Measurements from ENCODE around the gene AUNIP.

AUNIP gene

GRCh38 chr1:25805863-25806225, 53.4 kb downstream of the AUNIP start:
- TF ChIP-seq EZH2phosphoT487 (conservative IDR thresholded peaks at IDR 0.05; ENCODE audit: low read length) (no peak), CTCF (IDR thresholded peaks at IDR 0.05; ENCODE audit: insufficient read depth, low read length, poor library complexity, severe bottlenecking) (no peak)
- H3K36me3 ChIP-seq (ENCODE audit: low read length), result no peaks in the 10 kb centered on the region
- no peaks in the 10 kb centered on the region for H3K27me3 ChIP-seq (ENCODE audit: low read length)
- H3K4me2 ChIP-seq (ENCODE audit: low read depth, low read length, poor library complexity, severe bottlenecking), result no peak overlapping the region
- H3K9me3 ChIP-seq (ENCODE audit: insufficient read depth, low read length), result no peaks in the 10 kb centered on the region
- no peaks in the 10 kb centered on the region for H3K9me2 ChIP-seq (replicated peaks; ENCODE audit: insufficient read depth, low read length)
- no peak overlapping the region for H3K27ac ChIP-seq (ENCODE audit: low read depth, low read length)
- H3F3A ChIP-seq (ENCODE audit: insufficient read depth), result no peaks in the 10 kb centered on the region
- no peak overlapping the region for H3K9ac ChIP-seq (ENCODE audit: low read length)
- no peaks in the 10 kb centered on the region for H3K79me2 ChIP-seq (ENCODE audit: insufficient read depth, low read length)
- H2AFZ ChIP-seq (ENCODE audit: low read depth, low read length, severe bottlenecking), result no peak overlapping the region
- no peak overlapping the region for H3K4me3 ChIP-seq (ENCODE audit: insufficient read depth, low read length, poor library complexity, severe bottlenecking)
- H4K20me1 ChIP-seq (ENCODE audit: low read depth, low read length), result no peaks in the 10 kb centered on the region

GRCh38 chr1:25804964-25805862, 54.0 kb downstream of the AUNIP start:
- Histone ChIP-seq H3K9me3 (ENCODE audit: insufficient read depth, low read length) (no peaks in the 10 kb centered on the region), H3K4me2 (ENCODE audit: low read depth, low read length, poor library complexity, severe bottlenecking) (no peak overlapping the region), H4K20me1 (ENCODE audit: low read depth, low read length) (no peaks in the 10 kb centered on the region), H3K9me2 (replicated peaks; ENCODE audit: insufficient read depth, low read length) (no peaks in the 10 kb centered on the region), H3K79me2 (ENCODE audit: insufficient read depth, low read length) (no peaks in the 10 kb centered on the region), H3K27ac (ENCODE audit: low read depth, low read length) (no peak overlapping the region), H3K4me3 (ENCODE audit: insufficient read depth, low read length, poor library complexity, severe bottlenecking) (no peak overlapping the region), H3K36me3 (ENCODE audit: low read length) (no peaks in the 10 kb centered on the region), H3K9ac (ENCODE audit: low read length) (no peak overlapping the region), H3K27me3 (ENCODE audit: low read length) (no peaks in the 10 kb centered on the region), H2AFZ (ENCODE audit: low read depth, low read length, severe bottlenecking) (no peak overlapping the region), H3F3A (ENCODE audit: insufficient read depth) (no peaks in the 10 kb centered on the region)
- TF ChIP-seq EZH2phosphoT487 (conservative IDR thresholded peaks at IDR 0.05; ENCODE audit: low read length), result no peak
- TF ChIP-seq CTCF (IDR thresholded peaks at IDR 0.05; ENCODE audit: insufficient read depth, low read length, poor library complexity, severe bottlenecking), result no peak

DNA sequence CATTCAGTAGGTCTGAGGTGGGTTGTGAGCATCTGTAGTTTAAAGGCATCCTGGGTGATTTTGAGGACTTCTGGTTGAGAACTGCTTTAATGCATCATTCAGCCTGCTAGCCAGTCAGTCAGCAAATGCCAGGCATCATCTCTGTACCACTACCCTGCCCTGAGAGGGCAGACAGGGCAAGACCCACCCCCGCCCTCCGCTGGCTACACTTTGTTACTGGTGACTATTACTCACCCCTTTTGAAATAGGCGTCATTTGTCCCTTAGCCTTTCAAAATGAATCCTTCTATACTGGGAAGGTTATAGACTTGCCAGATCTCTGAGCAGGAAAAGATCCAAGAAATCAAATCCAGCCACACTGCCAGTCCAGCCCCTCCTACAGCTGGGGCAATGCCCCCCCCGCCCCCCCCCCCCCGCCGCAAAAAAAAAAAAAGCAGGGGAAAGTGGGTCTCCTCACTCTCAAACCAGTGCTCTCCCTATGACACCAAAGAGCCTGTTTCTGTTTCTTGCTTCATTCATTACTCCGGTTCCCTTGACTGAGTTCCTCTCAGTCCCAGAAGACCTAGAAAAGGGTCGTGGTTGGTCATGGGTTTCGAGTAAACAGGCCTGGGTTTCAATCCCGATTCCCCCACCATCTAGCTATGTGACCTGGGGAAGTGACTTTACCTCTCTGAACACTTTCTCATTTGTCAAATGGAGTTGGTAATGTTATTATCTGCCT, 54.9 kb downstream of the AUNIP start:
- Histone ChIP-seq H4K20me1 (ENCODE audit: low read depth, low read length) (no peaks in the 10 kb centered on the region), H3K9me2 (replicated peaks; ENCODE audit: insufficient read depth, low read length) (no peaks in the 10 kb centered on the region), H3F3A (ENCODE audit: insufficient read depth) (no peaks in the 10 kb centered on the region), H3K4me2 (ENCODE audit: low read depth, low read length, poor library complexity, severe bottlenecking) (no peak overlapping the region), H3K9me3 (ENCODE audit: insufficient read depth, low read length) (no peaks in the 10 kb centered on the region), H3K36me3 (ENCODE audit: low read length) (no peaks in the 10 kb centered on the region), H3K9ac (ENCODE audit: low read length) (no peak overlapping the region), H3K27ac (ENCODE audit: low read depth, low read length) (no peak overlapping the region), H3K27me3 (ENCODE audit: low read length) (no peaks in the 10 kb centered on the region), H3K79me2 (ENCODE audit: insufficient read depth, low read length) (no peaks in the 10 kb centered on the region), H2AFZ (ENCODE audit: low read depth, low read length, severe bottlenecking) (no peak overlapping the region), H3K4me3 (ENCODE audit: insufficient read depth, low read length, poor library complexity, severe bottlenecking) (no peak overlapping the region)
- TF ChIP-seq CTCF (IDR thresholded peaks at IDR 0.05; ENCODE audit: insufficient read depth, low read length, poor library complexity, severe bottlenecking) (no peak), EZH2phosphoT487 (conservative IDR thresholded peaks at IDR 0.05; ENCODE audit: low read length) (no peak)
